ENCODE results near the gene NTN1. TPM values are rescaled to one million over a fixed set of nuclear protein-coding genes. Genes with fewer than 3 reads are reported as not detected.
"Not testable (repeated sequence)": the region's sequence is repeated elsewhere in the genome, so short reads cannot be mapped to it uniquely, and the experiment has no call there.

The NTN1 gene
- total RNA-seq, 2 donors from 2014 or later, result 0.63 to 0.87 TPM

DNA sequence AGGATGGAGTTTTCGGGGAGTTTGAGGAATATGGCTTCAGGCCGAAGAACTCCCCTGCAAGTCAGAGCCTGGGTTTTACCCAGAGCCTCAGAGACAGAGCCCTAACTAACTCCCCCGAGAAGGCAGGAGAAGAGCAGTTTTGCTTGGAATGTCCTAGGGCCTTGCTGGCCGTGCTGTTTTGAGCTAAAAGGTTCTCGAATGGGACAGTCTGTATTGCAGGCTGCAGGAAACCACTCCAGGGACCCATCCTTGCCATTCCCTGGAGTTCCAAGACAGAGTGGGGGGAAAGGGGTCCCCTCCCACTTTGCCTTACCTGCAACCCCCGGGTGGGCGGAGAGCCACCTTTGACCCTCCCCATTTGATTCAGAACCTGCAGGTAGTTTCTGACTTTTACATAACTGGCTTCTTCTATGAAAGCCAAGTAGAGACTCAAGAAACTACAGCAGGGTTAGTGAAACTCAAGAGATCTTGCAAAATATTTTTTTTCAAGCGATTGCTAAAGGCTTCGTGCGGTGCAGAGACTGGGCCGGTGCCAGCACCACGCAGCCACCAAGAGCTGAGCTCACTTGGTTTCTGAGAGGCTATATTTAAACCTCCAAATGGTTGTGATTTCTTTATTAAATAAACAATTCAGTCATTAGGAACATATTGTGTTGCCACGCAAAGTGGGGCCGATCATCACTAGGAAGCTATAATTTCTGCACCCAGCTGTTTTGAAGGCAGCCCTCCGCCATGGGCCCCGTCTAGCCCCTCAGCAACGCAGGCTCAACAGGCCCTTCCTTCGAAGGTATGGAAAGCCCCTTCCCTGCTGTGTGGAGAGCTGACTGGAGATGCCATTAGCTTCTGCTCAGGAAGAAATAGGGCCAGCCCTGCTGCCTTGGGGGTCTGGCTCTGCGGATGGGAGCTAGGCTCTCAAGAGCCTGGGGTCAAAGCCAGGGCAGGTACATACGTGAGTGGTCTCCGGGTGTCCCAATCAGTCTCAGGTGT lies 223.0 kb downstream of the NTN1 start:
- H3K27ac Mint-ChIP-seq, result no peak overlapping the region
- ATAC-seq (replicated peaks), result no peak

GRCh38 chr17:9247401-9247938 lies 226.2 kb downstream of the NTN1 start:
- no peak overlapping the region for H3K4me3 Mint-ChIP-seq
- no peak for ATAC-seq (replicated peaks)
- H3K27me3 Mint-ChIP-seq, result no peaks in the 10 kb centered on the region

More for the DNA sequence above, 223.0 kb downstream of the NTN1 start:
- H3K4me3 Mint-ChIP-seq, result no peak overlapping the region
- H3K4me1 Mint-ChIP-seq, result no peaks in the 10 kb centered on the region
- no peaks in the 10 kb centered on the region for H3K36me3 Mint-ChIP-seq (ENCODE audit: low read depth)
- H3K9me3 Mint-ChIP-seq, result no peaks in the 10 kb centered on the region
- no peaks in the 10 kb centered on the region for H3K27me3 Mint-ChIP-seq

GRCh38 chr17:9249245-9249953 lies 228.1 kb downstream of the NTN1 start:
- no peak overlapping the region for H3K4me3 Mint-ChIP-seq
- H3K27ac Mint-ChIP-seq, result no peak overlapping the region
- no peaks in the 10 kb centered on the region for H3K9me3 Mint-ChIP-seq
- H3K4me1 Mint-ChIP-seq, result peaks cover 13% of the 10 kb centered on the region
- H3K36me3 Mint-ChIP-seq (ENCODE audit: low read depth), result no peaks in the 10 kb centered on the region
- no peaks in the 10 kb centered on the region for H3K27me3 Mint-ChIP-seq
- ATAC-seq (replicated peaks), result no peak

More at GRCh38 chr17:9247401-9247938, 226.2 kb downstream of the NTN1 start:
- Mint-ChIP-seq H3K27ac (no peak overlapping the region), H3K36me3 (ENCODE audit: low read depth) (no peaks in the 10 kb centered on the region), H3K9me3 (no peaks in the 10 kb centered on the region), H3K4me1 (no peaks in the 10 kb centered on the region)

- Mint-ChIP-seq H3K9me3 (no peaks in the 10 kb centered on the region), H3K4me1 (peaks cover 13% of the 10 kb centered on the region), H3K27me3 (no peaks in the 10 kb centered on the region), H3K27ac (peak overlapping the region; percentile 39), H3K4me3 (no peak overlapping the region), H3K36me3 (ENCODE audit: low read depth) (no peaks in the 10 kb centered on the region)
- no peak for ATAC-seq (replicated peaks)
These were observed 230.0 kb downstream of the NTN1 start for GRCh38 chr17:9251273-9251672.

DNA sequence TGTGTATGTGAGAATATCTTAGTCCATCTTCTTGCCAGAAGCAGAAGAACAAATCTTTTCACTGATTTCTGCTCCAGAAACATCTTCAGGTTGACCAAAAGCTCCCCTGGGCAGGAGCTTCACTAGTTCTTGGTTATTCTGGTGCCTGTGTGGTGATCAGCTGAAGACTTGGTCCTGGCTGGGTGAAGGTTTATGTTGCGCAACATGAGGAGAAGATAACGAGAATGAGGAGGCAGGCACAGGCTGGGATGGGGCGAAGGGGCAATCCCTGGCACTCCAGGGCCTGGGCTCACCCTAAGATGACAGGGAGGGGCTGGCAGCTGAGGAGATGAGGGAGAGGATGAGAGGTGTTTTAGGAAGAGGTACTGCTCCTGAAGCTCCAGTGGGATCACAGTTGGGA lies 232.0 kb downstream of the NTN1 start:
- Mint-ChIP-seq H3K9me3 (no peaks in the 10 kb centered on the region), H3K27ac (peak overlapping the region; percentile 59), H3K4me1 (peaks cover 16% of the 10 kb centered on the region), H3K27me3 (no peaks in the 10 kb centered on the region), H3K4me3 (peak overlapping the region; percentile 64), H3K36me3 (ENCODE audit: low read depth) (no peaks in the 10 kb centered on the region)
- no peak for ATAC-seq (replicated peaks)

GRCh38 chr17:9254841-9255240 lies 233.5 kb downstream of the NTN1 start:
- ATAC-seq (replicated peaks), result no peak
- peaks cover 21% of the 10 kb centered on the region for H3K4me1 Mint-ChIP-seq
- no peaks in the 10 kb centered on the region for H3K36me3 Mint-ChIP-seq (ENCODE audit: low read depth)
- H3K27me3 Mint-ChIP-seq, result no peaks in the 10 kb centered on the region
- no peak overlapping the region for H3K4me3 Mint-ChIP-seq
- no peaks in the 10 kb centered on the region for H3K9me3 Mint-ChIP-seq
- H3K27ac Mint-ChIP-seq, result no peak overlapping the region

DNA sequence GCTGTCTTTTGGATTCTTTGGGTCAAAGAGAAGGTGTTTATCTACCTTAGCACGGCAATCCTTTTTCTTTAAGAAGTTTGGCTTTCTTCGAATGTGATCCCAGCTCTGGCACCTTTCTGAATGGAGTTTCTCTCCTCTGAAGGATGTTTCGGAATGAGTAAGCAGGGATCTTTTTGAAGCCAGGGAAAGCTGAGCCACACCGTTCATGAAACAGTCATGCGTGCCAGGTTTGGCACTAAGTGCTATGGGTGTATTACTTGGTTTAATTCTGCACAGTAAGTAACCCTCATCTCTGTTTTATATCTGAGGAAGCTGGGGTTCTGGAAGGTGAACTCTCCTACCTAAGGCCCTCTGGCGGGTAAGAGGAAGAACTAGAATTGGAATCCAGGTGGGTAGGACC lies 234.5 kb downstream of the NTN1 start:
- H3K9me3 Mint-ChIP-seq, result no peaks in the 10 kb centered on the region
- H3K27ac Mint-ChIP-seq, result no peak overlapping the region
- no peak for ATAC-seq (replicated peaks)
- peaks cover 21% of the 10 kb centered on the region for H3K4me1 Mint-ChIP-seq
- H3K4me3 Mint-ChIP-seq, result no peak overlapping the region
- no peaks in the 10 kb centered on the region for H3K36me3 Mint-ChIP-seq (ENCODE audit: low read depth)
- H3K27me3 Mint-ChIP-seq, result no peaks in the 10 kb centered on the region

DNA sequence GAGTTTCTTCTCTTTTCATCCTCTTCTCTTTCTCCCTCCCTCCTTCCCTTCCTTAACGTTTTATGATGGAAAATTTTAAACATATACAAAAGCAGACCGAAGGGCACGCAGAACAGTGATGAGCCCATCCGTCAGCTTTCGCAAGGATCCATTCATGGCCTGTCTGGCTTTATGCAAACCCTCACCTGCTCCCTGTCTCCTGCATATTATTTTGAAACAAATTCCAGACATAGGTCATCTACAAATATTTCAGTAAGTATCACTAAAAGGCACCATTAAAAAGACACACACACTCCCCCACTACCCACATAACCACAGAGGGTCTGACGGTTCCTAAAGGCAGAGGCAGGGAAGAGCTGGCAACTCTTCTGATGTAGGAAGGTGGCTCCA lies 235.0 kb downstream of the NTN1 start:
- H3K36me3 Mint-ChIP-seq (ENCODE audit: low read depth), result no peaks in the 10 kb centered on the region
- no peak overlapping the region for H3K4me3 Mint-ChIP-seq
- no peaks in the 10 kb centered on the region for H3K27me3 Mint-ChIP-seq
- H3K27ac Mint-ChIP-seq, result no peak overlapping the region
- peaks cover 21% of the 10 kb centered on the region for H3K4me1 Mint-ChIP-seq
- no peaks in the 10 kb centered on the region for H3K9me3 Mint-ChIP-seq
- no peak for ATAC-seq (replicated peaks)

DNA sequence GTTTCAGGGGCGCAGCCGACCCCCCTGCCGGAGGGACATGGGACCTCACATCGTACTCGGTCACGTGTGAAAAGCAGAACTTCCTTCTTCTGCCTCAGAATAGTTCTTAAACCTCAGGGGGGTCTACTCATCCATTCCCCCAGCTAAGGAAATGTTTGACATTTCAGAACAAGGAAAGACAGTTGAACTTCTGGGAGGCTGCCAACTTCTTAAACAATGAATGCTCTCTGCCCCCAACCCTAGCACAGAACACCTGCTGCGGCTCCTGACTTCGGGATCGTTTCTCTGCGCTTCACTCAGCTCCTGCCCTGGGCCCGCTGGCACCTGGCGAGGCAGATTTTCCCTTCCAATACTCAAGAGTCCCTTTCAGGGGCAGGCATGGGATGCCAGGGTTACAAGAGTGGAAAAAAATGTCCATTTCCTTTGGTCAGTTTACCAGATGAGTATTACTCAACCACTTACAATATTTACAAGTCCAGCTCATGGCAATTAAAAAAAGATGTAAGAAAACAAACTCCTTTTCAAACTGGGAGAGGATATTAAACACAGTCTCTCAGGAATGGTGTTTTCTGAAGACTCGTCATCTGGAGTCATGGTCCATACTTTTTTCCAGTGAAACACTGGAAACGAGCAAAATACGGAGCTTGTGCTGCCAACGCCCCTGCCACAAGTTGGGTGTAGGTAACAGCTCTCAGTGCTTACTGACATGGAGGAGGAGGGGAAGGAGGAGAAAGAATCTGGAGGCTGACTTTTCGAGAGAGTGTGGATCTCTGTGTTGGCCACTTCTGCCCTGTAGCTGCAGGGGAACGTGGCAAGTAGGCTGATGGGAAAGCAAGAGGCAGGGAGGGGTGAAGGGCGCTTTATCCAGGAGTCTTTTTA lies 235.7 kb downstream of the NTN1 start:
- H3K27me3 Mint-ChIP-seq, result no peaks in the 10 kb centered on the region
- no peaks in the 10 kb centered on the region for H3K36me3 Mint-ChIP-seq (ENCODE audit: low read depth)
- H3K27ac Mint-ChIP-seq, result peak overlapping the region; percentile 22
- peaks cover 21% of the 10 kb centered on the region for H3K4me1 Mint-ChIP-seq
- H3K9me3 Mint-ChIP-seq, result no peaks in the 10 kb centered on the region
- ATAC-seq (replicated peaks), result no peak
- no peak overlapping the region for H3K4me3 Mint-ChIP-seq

DNA sequence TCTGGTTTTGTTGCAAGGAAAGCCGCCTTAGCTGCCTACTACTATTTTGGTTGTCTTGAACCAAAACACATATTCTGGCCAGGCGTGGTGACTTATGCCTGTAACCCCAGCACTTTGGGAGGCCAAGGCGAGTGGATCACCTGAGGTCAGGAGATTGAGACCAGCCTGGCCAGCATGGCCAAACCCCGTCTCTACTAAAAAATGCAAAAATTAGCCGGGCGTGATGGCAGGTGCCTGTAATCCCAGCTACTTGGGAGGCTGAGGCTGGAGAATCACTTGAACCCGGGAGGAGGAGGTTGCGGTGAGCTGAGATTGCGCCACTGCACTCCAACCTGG lies 236.3 kb downstream of the NTN1 start:
- not testable (repeated sequence) for H3K9me3 Mint-ChIP-seq; H3K36me3 Mint-ChIP-seq (ENCODE audit: low read depth); H3K27me3 Mint-ChIP-seq; H3K4me3 Mint-ChIP-seq; ATAC-seq (replicated peaks)
- peaks cover 20% of the 10 kb centered on the region for H3K4me1 Mint-ChIP-seq
- peak overlapping the region; percentile 22 for H3K27ac Mint-ChIP-seq

GRCh38 chr17:9258115-9259015 lies 237.1 kb downstream of the NTN1 start:
- Mint-ChIP-seq H3K4me1 (peaks cover 13% of the 10 kb centered on the region), H3K27ac (peak overlapping the region; percentile 52), H3K27me3 (no peaks in the 10 kb centered on the region), H3K36me3 (ENCODE audit: low read depth) (no peaks in the 10 kb centered on the region), H3K9me3 (no peaks in the 10 kb centered on the region), H3K4me3 (no peak overlapping the region)
- ATAC-seq (replicated peaks), result peak; percentile 43

DNA sequence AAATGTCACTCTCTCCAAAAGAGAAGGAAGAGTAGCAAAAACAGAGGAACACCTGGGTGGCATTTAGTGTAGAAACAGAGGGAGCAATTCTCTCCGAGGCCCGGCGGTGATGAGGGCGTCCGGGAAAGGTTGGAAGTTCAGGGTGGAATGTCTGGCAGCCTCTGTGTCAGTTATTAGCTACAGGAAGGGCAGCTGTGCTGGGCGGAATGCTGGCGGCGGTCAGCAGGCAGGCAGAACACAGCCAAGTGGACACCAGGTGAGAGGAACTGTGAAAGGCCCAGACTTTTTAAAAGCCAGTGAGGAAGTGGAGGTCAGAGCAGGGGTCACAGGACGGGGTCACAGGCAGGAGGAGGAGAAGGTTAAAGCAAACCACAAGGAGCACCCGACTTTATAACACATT lies 238.1 kb downstream of the NTN1 start:
- H3K27ac Mint-ChIP-seq, result no peak overlapping the region

More for the DNA sequence above, 238.1 kb downstream of the NTN1 start:
- peaks cover 3% of the 10 kb centered on the region for H3K9me3 Mint-ChIP-seq
- H3K36me3 Mint-ChIP-seq (ENCODE audit: low read depth), result no peaks in the 10 kb centered on the region
- no peak for ATAC-seq (replicated peaks)
- peaks cover 8% of the 10 kb centered on the region for H3K4me1 Mint-ChIP-seq
- no peaks in the 10 kb centered on the region for H3K27me3 Mint-ChIP-seq
- no peak overlapping the region for H3K4me3 Mint-ChIP-seq
